Stromal cell of bone marrow (primary cell): ENCODE data around the gene TTLL12.

ENCODE experiments used
- DNase-seq: peaks from one replicate; pipeline ENCODE4 v3.0.0-alpha.2; 2012; ENCODE audit warnings: low read depth

TTLL12 gene

DNA sequence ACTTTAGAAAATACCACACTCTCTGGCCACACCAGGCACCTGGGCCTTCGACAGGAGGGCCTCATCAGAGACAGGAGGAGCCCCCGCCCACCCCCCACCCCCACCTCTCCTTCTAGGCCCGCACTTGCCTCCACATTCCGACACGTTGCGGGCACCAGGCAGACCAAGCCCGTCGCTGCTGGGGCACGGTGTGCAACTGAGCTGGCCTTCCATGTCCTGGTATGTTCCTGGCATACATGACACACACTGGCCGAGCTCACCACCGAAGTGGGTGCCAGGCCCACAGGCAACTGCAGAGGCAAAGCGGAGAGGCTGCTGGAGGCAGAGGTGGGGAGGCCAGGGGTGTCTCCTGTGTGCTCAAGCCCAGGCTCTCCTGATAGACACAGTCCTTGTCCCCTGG, 27.0 kb upstream of the TTLL12 start:
- DNase-seq: no peak

DNA sequence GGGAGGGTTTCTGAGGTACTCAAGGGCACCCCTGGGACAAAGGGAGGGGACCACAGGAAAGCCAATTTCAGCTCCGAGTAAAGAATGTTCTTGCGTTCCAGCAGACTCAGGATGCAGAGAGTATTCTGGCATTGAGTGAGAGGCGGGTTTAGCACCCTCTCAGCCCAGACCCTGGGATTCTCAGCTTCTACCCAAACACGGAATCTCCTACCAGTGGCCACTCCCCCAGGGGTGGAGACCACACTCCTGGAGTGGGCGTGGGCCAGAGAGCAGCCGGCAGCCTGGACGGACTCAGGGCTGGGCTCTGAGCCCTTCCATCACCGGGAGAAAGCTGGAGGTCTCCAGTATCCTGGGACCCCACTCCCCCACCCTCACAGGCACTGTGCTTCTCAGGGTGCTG, 26.1 kb upstream of the TTLL12 start:
- no peak for DNase-seq

DNA sequence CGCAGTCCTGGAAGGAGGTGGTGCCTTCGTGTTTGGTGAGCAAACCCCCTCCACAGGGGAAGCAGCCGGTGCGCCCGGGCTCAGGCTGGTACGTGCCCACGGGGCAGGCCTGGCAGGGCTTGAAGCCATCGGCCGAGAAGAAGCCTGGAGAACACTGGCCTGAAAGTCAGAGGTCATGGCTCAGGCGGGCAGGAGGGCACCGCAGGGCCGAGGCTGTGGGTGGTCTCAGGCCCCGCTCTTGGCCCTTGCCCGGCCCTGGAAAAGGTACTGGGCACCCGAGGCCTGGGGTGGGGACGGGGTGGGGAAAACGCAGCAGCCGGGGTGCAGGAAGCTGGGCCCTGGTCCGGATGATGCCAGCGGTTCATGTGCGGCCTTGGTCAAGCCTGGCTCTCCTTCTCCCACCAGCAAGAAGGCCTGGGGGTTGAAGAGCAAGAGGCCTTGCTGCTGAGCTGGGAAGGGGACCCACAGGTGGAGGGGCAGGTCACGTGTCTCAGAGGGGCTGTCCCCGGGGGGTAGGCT, 25.6 kb upstream of the TTLL12 start:
- no peak for DNase-seq

DNA sequence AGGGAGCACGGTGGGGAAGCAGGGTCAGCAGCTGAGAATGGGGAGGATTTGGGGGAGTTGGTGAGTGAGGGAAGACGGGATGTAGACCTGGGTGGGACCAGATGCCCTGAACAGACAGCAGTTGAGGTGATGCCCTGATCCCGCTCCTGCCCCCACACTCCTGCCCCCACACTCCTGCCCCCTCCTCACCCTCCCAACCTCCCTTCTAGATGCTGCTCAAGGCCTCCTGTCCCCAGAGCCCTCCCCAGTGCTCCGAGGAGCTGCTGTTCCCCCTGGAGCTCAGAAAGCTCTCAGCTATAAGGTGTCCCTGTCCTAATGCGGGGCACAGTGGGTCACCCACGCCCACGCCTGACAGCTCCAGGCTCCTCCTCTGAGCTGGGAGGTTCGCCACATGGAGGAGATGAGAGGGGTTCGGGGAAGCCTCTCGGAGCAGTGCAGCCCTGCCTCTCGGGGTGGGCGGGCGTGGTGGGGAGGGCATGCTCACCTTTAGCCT, 25.1 kb upstream of the TTLL12 start:
- DNase-seq: no peak

DNA sequence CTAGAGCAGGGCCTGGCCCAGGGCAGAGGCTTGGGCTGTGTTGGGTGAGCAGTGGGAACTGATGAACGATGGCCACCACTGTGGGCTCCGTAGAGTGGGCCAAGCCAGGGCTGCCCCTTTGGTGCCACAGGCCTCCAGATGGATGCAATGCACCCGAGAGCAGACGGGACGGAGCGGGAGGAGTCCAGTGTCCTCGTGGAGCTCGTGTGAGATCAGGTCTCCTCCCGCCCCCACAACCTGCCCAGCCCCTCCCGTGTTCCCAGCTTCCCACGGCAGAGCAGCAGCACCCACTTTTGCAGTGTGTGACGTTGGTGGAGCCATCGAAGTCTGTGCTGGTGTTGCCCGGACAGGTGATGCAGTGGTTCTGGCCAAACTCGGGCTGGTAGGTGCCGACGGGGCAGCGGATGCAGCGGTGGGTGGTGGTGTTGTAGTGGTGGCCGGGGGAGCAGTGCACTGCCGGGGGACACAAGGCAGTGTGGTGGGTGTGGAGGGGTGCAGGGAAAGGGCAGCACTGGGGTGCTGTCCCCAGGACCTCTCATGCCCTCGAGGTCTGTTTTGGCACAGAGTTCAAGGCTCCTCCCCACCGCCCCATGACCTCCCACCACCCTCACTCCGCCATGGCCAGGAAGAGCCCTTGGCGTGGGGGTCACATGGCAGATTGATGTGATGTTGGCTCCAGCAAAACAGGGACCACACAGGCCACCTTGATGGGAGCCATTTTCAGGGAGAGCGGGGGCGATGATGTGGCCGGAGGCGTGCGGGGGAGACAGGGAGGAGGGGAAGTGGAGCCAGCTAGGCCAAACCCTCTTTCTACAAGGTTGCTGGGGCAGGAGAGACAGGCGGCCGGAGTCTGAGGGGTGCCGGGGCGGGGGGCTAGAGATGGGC, 23.9 kb upstream of the TTLL12 start:
- no peak for DNase-seq

DNA sequence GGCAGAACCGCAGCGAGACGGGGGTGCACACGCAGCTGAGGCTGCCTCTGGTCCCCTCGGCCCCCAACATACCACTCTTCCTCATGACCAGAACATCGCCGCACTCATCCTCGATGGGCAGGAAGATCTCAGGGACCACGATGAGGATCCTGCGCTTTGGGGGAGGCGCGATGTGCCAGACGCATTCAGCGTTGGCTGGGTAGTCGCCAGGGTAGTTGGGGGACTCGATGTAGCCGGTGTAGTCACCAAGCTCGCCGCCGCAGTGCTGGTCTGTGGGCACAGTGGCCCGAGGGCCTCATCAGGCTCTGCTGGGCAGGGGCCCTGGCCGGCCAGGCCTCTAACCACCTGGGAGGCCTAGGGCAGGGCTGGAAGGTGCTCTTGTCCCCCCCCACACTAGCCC, 23.0 kb upstream of the TTLL12 start:
- DNase-seq: no peak

DNA sequence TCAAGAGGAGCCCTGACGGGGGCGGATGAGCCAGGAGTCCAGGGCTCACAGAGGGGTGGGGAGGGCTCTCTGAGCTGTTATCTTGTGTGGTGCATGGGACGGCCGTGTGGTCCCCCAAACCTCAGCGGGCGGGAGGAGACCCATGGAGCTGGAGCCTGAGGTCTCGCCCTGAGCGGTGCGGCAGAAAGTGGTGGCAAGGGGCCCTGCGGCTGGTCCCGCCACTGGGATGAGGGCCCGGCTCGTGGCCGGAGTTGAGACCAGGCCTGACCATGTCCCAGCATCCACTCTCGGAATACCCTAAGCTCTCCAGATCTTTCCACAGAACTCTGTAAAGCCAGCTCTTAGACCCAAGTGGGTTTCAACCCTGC, 22.6 kb upstream of the TTLL12 start:
- no peak for DNase-seq

DNA sequence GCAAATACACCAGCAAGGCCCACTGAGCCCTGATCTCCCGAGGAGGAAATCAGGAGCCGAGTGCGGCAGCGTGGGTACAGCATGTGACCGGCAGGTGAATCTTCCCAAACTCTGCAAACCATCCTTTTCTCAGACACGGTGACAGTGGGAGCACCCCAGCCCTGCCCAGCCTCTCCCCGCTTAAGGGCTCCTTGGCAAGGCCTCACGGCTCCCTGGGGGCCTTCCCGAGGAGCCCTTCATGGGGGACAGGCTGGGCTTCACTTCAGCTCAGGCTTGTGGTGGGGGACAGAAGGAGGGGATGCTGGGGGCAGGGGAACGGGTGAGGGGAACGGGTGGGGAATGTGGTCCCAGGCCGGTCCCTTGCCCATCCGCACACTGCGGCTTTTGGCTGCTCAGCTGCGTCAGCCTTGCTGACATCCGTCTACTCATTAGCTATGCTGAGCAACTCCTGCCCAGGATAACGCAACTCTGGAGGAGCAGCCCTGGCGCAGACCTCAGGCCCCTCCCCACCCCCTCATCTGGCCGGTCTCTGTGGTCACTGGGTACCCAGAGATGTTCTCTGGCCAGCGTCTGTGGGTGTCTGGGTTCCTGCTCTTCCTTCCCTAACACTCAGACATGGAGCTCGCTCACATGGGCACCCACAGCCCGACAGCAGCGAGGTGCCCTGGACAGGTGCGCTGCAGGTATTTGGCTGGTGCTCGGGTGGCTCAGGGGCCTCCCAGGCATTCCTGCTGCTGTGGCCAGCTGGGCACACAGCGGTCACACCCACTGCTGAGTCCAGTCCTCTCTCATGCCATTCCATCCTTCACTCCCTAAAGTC, 22.0 kb upstream of the TTLL12 start:
- DNase-seq: no peak

DNA sequence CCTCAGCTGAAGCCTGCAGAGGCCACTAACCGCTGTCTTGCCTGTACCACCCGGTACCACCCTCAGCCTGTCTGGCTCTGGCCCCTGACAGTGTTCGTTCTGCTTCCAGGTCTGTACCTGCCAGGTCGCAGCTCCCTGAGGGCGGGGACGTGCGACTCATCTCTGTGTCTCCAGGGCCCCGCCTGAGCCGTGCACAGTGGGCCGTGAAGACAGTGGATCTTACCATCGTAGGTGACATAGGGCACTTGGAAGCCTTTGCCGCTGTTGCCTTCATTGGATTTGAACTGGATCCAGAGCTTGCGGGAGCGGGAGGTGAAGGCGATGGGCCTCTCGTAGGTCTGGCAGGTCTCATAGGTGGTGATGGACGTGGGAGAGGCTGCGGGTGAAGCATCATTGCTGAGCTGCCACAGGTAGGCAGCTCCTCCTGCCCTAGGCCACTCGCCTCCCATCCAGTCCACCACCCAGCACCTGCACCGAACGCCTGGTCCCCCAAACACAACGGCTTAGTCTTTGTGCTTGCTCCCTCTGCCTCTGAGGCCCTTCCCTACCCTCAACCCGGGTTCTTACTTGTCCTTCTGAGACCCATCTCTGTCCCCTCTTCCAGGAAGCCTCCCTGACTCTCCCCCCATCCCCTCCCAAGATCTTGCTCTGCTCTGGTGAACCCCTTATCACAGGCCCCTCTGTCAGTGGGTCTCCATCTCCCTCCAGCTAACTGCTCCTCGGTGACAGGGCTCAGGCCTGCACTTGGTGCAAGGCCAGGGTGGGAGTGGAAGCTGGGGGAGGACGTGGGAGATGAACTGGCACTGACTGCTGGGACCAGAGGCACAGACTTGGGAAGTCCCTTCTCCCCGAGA, 21.1 kb upstream of the TTLL12 start:
- no peak for DNase-seq

DNA sequence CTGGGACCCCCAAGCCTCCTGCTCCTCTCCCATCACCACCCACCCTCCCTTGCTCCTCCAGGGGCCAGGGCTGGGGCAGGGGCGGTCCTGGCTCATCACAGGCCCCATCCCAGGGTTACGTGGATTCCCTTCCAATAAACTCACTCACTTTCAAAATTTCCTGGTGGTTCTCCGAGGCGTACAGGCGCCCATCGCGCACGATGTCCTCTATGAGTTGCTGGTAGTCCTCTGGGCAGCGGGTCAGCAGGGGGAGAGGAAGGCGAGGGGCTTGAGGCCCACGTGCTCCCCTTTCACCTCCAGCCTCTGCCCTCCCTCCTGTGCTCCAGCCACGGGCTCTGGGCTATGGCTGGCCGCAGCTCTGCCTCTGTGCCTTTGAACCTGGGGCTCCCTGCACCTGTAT, 20.5 kb upstream of the TTLL12 start:
- DNase-seq: no peak

DNA sequence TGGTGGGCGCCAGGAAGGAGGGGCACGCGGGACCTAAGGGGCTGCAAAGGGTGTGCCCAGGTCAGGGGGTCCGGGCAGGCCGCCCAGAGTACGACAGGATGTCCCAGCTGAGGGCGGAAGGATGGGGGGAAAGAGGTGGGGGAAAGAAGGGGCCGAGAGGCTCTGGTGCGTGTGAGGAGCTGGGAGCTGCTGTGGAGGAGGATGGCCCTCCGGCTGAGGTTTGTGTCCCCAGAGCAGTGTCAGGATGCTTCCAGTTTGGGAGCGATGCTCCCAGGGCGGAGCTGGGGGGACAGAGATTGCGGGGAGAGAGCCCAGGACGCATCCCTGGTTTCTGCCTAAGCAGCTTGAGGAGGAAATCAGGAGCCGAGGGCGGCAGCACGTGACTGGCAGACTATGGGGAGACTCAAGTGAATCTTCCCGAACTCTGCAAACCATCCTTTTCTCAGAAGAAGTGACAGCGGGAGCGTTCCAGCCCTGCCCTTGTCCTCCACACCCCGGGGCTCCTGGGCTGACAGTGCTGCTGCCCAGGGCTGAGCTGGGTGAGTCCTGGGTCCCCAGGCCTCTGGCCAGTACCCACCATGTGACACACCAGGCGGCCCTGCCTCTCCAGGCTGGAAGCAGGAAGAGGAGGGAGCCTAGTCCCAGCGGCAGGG, 19.7 kb upstream of the TTLL12 start:
- no peak for DNase-seq

DNA sequence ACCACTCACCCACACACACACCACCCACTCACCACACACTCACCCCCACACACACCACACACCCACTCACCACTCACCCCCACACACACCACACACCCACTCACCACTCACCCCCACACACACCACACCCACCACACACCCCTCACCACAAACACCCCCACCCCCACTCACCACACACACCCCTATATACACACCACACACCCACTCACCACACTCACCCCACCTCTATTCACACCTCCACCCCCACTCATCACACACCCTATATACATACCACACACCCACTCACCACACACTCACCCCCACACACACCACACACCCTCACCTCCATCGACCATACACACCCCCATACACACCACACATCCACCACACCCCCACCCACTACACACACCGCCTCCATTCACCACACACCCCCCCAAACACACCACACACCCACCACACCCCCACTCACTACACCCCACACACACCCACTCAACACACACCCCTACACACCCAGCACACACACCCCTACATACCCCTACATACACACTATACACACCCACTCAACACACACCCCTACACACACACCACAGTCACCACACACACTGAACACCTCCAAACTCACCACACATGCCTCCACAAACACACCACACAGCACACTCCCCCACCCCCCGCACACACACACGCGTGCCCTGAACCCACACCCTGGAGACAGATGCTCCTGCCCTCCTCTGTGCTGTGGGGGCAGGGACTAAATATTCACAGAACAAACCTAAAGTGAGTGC, 19.0 kb upstream of the TTLL12 start:
- no peak for DNase-seq

DNA sequence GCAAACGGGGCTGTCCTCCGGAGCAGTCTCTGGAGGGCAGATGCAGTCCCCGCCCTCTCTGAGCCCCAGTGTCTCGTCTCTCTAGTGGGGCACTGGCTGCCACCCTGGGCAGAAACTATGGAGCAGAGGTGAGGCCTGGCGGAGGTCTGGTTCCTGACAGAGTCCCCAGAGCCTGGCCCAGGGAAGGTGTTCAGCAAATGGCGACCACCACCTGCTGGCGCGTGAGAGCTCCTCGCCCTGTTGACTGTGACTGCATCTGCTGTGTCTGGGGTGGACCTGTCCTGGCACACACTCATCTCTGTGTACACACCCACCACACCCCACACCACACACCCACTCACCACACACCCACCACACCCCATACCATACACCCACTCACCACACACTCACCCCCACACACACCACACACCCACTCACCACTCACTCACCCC, 18.3 kb upstream of the TTLL12 start:
- no peak for DNase-seq

DNA sequence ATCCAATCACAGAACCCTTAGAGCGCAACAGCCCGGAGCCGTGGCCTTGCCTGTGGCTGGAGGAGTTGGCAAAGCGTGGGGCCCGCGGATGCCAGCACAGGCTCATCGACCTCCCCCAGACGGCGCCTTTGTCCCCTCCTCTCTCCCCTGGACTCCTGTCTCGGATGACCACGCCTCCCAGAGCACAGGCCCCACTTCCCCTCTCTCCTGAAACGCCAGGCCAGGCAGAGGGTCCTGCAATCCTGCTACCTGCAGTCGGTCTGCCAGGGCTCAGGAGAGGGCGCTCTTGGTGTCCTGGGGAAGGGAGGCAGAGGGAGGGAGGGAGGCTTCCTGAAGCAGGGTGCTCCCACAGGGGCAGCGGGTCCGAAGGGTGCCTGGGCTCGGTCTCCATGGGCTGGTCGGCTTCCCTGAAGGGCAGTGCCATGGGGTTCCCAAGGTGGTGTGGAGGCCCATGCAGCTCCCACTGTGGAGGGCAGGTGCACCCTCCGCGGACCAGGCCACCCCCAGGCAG, 16.6 kb upstream of the TTLL12 start:
- no peak for DNase-seq

DNA sequence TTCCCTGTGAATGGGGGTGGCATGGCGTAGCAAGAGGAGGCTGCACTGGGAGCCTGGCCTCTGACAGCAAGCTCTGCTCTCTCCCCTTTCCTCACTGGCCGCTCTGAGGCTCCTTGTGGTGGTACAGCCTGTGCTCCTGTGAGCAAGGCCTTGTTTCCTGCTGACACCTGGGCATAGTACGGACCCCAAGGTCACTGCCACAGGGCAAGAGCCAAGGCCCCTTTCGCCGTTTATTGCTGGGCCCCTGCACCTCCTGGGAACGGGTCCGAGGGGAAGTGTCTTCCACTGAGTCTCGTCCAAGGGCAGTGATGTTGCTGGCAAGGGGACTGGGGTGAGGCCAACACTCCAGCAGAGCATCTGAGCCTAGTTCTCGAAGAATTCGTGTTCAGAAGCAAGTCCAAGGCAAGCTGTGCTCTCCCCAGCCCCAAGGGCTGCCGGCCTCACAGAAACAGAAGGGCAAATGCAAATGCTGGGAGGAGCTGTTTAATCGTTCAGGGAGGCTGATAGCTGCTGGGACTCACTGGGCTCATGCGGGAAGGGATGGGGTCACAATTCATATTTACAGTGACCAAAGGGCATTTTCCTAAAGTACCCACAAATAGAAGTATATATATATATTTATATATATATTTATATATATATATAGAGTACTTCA, 15.9 kb upstream of the TTLL12 start:
- DNase-seq: no peak

DNA sequence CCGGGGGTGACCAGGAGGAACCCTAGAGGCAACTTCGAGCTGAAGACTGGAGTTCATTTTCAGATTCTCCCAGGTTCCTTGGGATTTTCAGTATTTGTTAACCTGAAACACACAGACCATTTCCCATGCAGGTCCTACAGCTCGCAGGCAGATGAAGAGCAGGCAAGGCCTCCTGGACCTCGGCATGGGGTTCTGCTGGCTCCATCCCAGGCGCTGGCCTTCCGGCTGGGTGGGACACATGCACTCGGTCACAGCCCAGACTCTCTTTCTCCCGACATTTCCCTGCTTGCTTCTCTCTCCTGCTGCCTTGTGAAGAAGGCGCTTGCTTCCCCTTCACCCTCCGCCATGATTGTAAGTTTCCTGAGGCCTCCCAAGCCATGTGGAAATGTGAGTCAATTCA, 15.4 kb upstream of the TTLL12 start:
- DNase-seq: no peak

DNA sequence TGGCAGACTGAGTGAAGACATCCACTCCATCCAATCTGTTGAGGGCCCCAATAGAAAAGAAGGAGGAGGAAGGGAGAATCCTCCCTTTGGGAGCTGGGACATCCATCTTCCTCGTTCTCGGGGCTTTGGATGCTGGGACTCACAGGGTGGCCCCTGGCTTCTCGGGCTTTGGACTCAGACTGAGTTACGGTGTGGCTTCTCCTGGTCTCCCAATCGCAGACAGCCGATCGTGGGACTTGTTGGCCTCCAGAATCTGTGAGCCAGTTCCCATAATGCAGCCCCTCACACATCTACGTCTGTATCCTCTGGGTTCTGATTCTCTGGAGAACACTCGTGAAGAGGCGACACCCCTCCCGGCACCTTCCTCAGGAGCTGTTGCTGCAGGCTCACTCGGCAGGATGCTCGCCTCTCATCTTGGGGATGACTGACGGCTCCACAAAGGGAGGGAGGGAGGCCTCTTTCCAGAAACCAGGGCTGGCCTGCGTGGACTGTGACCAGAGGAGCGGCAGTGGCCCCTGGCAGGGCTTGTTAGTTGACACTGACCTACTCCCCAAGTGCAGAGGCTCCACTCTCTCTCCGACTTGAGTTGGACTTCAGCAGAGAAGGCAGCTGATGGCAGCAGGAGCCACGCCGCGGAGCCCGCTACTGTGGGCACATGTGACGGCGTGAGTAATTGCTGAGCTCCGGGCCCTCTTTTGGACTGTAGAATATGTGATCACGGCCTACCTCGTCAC, 14.7 kb upstream of the TTLL12 start:
- no peak for DNase-seq

DNA sequence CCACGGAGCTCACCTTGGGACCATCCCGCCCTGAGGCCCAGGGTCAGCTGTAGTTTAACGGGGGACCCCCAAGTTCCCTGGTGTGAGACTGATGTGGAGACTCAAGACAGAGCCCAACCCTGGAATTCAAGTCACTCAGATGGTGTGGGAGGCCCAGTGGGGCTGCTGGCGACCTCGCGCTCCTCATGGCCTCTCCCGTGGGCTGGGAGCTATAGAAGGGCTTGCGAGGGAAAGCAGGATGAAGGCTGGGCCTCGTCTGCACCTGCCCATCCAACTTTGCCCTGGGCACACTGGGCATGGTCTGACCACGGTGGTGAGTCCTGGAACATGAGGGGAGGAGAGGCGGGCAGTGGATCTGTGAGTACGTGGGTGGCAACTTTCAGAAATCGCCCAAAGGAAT, 13.6 kb upstream of the TTLL12 start:
- no peak for DNase-seq

DNA sequence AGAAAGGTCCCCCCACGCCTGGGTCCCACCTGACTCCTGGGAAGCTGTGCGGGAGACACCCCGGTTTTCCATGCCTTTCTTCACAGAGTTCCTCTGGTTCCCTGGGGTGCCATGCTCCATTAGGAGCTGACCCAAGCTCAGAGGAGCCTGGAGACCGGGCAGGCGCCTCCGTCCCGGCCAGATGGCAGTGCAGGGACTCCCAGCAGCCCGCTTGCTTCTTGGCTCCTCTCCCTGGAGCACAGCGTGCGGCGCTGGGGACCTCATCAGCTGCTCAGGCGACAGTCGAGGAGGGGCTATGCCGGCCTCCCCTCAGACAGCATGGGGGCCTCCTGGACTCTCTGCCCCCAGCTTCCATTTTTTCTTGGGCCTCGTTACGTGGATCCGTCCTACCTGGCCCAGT, 13.1 kb upstream of the TTLL12 start:
- no peak for DNase-seq
